ENCODE measurements around the gene SPRY4. TPM values are rescaled to one million over a fixed set of nuclear protein-coding genes. Genes with fewer than 3 reads are reported as not detected.

The SPRY4 gene
- total RNA-seq, 1 experiment from 2014 or later, result 23.6 TPM

DNA sequence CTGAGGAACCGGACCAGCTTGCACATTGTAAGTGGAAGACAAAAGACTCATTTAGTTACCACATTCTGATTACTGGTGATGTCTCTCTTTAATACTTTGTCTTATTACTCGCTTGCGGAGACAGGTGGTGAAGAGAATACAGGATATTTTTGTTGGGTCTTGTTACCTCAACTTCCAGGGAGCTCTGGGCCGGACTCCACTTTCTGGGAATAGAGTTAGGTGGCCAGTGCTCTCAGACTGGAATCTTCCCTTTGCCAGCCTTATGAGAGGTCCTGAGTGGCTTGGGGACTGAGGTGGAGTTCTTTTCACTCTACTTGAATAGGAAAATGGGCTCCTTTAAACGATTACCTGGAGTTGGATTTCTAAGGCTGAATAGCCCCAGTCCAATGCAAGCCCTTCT is 33.3 kb upstream of the SPRY4 start:
- H3K4me3 Mint-ChIP-seq (ENCODE audit: low read depth, unreplicated experiment), result no peak overlapping the region
- no peaks in the 10 kb centered on the region for H3K27me3 Mint-ChIP-seq (ENCODE audit: unreplicated experiment)
- peak overlapping the region; percentile 82 for H3K27ac Mint-ChIP-seq (ENCODE audit: unreplicated experiment)
- TF ChIP-seq, protein P1, sequence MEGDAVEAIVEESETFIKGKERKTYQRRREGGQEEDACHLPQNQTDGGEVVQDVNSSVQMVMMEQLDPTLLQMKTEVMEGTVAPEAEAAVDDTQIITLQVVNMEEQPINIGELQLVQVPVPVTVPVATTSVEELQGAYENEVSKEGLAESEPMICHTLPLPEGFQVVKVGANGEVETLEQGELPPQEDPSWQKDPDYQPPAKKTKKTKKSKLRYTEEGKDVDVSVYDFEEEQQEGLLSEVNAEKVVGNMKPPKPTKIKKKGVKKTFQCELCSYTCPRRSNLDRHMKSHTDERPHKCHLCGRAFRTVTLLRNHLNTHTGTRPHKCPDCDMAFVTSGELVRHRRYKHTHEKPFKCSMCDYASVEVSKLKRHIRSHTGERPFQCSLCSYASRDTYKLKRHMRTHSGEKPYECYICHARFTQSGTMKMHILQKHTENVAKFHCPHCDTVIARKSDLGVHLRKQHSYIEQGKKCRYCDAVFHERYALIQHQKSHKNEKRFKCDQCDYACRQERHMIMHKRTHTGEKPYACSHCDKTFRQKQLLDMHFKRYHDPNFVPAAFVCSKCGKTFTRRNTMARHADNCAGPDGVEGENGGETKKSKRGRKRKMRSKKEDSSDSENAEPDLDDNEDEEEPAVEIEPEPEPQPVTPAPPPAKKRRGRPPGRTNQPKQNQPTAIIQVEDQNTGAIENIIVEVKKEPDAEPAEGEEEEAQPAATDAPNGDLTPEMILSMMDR (IDR thresholded peaks at IDR 0.05; ENCODE audit: unreplicated experiment), result no peak
- intact Hi-C loops (cut with micrococcal nuclease; ENCODE audit: unreplicated experiment), result no loop called here
- peaks cover 62% of the 10 kb centered on the region for H3K4me1 Mint-ChIP-seq (ENCODE audit: low read depth, unreplicated experiment)
- peaks cover 40% of the 10 kb centered on the region for H3K36me3 Mint-ChIP-seq (ENCODE audit: insufficient read depth, unreplicated experiment)
- CTCF ChIA-PET, result interaction anchor here (1.5 kb wide), 1 partner anchor 143 kb away, joined by 3 read pairs; no protein-coding TSS in a partner anchor
- DNase-seq, result no peak
- H3K9me3 Mint-ChIP-seq (ENCODE audit: low read depth, unreplicated experiment), result no peaks in the 10 kb centered on the region
- BruUV-seq (replicated peaks), result no TSS peak

DNA sequence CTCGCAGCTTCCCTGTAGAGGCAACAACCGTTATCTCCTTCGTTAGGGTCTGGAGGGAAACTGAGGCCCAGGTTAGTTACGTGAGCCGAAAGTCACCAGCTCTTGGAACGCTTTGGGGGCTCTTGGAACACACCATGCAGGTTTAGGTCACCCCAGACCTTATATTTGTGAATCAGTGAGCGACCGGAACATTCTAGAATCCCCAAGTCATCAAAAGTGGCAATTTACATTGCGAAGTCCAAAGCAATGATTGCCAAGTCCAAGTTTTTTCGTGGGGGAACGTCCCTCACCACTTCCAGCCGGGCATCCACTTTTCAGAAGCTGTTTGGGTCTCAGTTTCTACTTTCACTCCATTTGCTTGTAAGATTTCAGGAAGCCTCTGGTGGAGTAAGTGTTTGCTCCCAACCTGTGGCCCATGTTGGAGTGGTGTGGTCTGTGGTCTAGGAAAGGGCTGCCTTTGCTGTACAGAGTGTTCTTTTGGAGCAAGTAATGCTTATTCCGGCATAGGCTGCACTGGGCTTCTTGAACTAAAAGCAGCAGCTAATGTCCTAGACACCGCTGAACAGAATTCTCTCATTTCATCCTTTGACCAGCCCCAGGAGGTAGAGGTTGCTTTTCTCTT is 32.8 kb upstream of the SPRY4 start:
- peaks cover 34% of the 10 kb centered on the region for H3K36me3 Mint-ChIP-seq (ENCODE audit: insufficient read depth, unreplicated experiment)
- H3K27me3 Mint-ChIP-seq (ENCODE audit: unreplicated experiment), result no peaks in the 10 kb centered on the region
- no peaks in the 10 kb centered on the region for H3K9me3 Mint-ChIP-seq (ENCODE audit: low read depth, unreplicated experiment)
- H3K4me3 Mint-ChIP-seq (ENCODE audit: low read depth, unreplicated experiment), result peak overlapping the region; percentile 76
- DNase-seq, result no peak
- CTCF ChIA-PET, result interaction anchor here (0.6 to 1.5 kb wide), 3 partner anchors 122 to 142 kb away, joined by 3 to 5 read pairs (median 3); no protein-coding TSS in a partner anchor
- intact Hi-C loops (cut with micrococcal nuclease; ENCODE audit: unreplicated experiment), result no loop called here
- H3K4me1 Mint-ChIP-seq (ENCODE audit: low read depth, unreplicated experiment), result peaks cover 60% of the 10 kb centered on the region
- TSS peak; percentile 79 for BruUV-seq (replicated peaks)
- peak overlapping the region; percentile 82 for H3K27ac Mint-ChIP-seq (ENCODE audit: unreplicated experiment)
- TF ChIP-seq, protein P1 (IDR thresholded peaks at IDR 0.05; ENCODE audit: unreplicated experiment), result no peak

DNA sequence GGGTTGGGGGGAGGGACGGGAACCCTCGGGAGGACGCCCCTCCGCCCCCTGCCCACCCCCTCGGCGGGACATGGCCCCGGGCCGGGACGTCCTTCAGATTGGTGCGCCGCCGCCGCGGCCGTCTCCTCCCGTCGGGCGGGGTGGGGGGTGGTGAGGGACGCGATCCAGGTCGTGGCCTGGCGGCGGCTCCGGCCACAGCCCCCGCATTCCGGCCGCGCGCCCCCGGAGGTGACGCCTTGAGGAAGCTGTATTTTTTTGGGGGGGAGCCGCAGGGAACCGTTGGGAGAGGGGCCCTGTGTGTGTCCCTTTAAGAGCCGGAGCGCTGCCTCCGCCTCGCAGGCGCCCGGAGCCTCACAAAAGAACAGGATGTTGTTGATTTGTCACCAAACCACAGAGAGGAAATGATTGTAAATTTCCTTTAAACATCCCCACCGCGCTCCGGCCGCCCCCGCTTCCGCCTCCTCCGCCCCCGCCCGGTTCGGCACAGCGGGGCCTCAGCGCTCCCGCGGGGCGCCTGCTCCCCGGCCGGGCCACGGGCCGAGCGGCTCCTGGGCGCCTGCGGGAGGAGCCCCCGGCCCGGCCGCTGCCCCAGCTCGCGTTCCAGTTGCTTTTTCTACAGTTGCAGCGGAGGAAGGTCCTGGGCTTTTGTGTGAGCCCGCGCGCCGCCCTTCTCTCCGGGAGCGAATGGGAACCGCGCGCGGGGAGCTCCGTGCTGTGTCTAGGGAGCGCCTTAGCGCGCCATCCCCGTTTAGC is 32.1 kb upstream of the SPRY4 start:
- Mint-ChIP-seq H3K27ac (ENCODE audit: unreplicated experiment) (peak overlapping the region; percentile 82), H3K9me3 (ENCODE audit: low read depth, unreplicated experiment) (no peaks in the 10 kb centered on the region), H3K4me1 (ENCODE audit: low read depth, unreplicated experiment) (peaks cover 53% of the 10 kb centered on the region), H3K27me3 (ENCODE audit: unreplicated experiment) (no peaks in the 10 kb centered on the region), H3K36me3 (ENCODE audit: insufficient read depth, unreplicated experiment) (peaks cover 28% of the 10 kb centered on the region), H3K4me3 (ENCODE audit: low read depth, unreplicated experiment) (peak overlapping the region; percentile 76)
- CTCF ChIA-PET, result interaction anchor here (0.6 to 1.5 kb wide), 4 partner anchors 22 to 141 kb away, joined by 3 to 5 read pairs (median 3); no protein-coding TSS in a partner anchor
- intact Hi-C loops (cut with micrococcal nuclease; ENCODE audit: unreplicated experiment), result no loop called here
- TF ChIP-seq, protein P1 (IDR thresholded peaks at IDR 0.05; ENCODE audit: unreplicated experiment), result no peak
- peak; percentile 87 for DNase-seq
- no TSS peak for BruUV-seq (replicated peaks)

DNA sequence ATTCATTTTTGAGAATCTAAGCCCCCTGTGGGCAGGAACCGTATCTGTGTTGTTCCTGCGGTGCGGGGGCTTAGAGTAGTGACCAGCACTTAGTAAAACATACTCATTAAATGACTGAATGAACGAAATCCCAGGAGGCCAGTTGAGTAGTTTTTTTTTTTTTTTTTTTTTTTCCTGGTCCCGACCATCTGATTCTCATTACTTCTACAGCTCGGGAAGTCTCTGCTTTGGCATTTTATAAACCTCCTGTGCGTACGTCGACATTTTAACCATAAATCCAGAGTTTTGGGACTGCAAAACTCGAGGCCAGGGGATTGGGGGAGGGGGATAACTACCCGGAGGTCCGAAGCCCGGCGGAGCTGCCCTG is 31.5 kb upstream of the SPRY4 start:
- Mint-ChIP-seq H3K4me3 (ENCODE audit: low read depth, unreplicated experiment) (peak overlapping the region; percentile 76), H3K27me3 (ENCODE audit: unreplicated experiment) (no peaks in the 10 kb centered on the region), H3K36me3 (ENCODE audit: insufficient read depth, unreplicated experiment) (peaks cover 28% of the 10 kb centered on the region), H3K4me1 (ENCODE audit: low read depth, unreplicated experiment) (peaks cover 47% of the 10 kb centered on the region), H3K9me3 (ENCODE audit: low read depth, unreplicated experiment) (no peaks in the 10 kb centered on the region), H3K27ac (ENCODE audit: unreplicated experiment) (peak overlapping the region; percentile 82)
- TF ChIP-seq, protein P1 (IDR thresholded peaks at IDR 0.05; ENCODE audit: unreplicated experiment), result no peak
- DNase-seq, result no peak
- intact Hi-C loops (cut with micrococcal nuclease; ENCODE audit: unreplicated experiment), result no loop called here
- BruUV-seq (replicated peaks), result no TSS peak
- CTCF ChIA-PET, result interaction anchor here (0.6 to 1.0 kb wide), 2 partner anchors 22 to 121 kb away, joined by 3 read pairs; no protein-coding TSS in a partner anchor
